ENCODE results near the gene DNAJC18. TPM values are rescaled to one million over a fixed set of nuclear protein-coding genes. Genes with fewer than 3 reads are reported as not detected.

Gene DNAJC18
- total and polyA plus RNA-seq, 4 donors: 2.2 to 10.7 (median 8.7) TPM

DNA sequence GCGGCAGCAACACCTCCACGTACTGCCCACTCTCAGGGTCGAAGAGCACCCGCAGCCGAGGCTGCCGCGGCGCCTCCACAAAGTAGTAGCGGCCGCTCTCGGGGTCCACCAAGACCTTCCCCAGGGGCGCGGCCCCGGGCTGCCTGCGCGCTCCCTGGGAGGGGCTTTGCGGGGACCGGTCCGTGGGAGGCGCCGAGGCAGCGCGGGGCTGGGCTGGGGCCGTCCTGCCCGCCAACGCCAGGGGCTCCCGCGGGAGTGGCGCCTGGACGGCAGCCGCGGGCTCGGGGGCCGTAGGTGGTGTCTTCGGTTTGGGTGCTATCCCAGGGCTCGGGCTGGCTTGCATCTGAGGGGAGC, 47.0 kb downstream of the DNAJC18 start:
- H3K4me3 ChIP-seq: no peak overlapping the region
- no peak overlapping the region for H3K9ac ChIP-seq (ENCODE audit: insufficient read depth in 1 of 2, low read length in 2 of 2)
- WGBS, 2 donors: 12 to 16% methylated on average over 33 to 36 of the region's 36 CpGs
- peaks cover 0 to 2% (median 0%) of the 10 kb centered on the region in 4 donors for H3K9me3 ChIP-seq (ENCODE audit: control insufficient read depth in 4 of 4, insufficient read depth in 3 of 4, low read length in 3 of 4)
- no peaks in the 10 kb centered on the region for H3K36me3 ChIP-seq (ENCODE audit: control insufficient read depth in 4 of 4, insufficient read depth in 4 of 4, low read length in 4 of 4)
- H3K27ac ChIP-seq (ENCODE audit: low read depth in 1 of 2, low read length in 1 of 2): peak overlapping the region in 1 of 2 donors; percentile 57
- ATAC-seq (ENCODE audit: insufficient read depth, low FRiP score): no peak
- H3K27me3 ChIP-seq (ENCODE audit: control insufficient read depth in 3 of 3, insufficient read depth in 3 of 3, low read length in 2 of 3): peaks cover 0 to 27% (median 17%) of the 10 kb centered on the region in 3 donors
- TF ChIP-seq, protein P1, sequence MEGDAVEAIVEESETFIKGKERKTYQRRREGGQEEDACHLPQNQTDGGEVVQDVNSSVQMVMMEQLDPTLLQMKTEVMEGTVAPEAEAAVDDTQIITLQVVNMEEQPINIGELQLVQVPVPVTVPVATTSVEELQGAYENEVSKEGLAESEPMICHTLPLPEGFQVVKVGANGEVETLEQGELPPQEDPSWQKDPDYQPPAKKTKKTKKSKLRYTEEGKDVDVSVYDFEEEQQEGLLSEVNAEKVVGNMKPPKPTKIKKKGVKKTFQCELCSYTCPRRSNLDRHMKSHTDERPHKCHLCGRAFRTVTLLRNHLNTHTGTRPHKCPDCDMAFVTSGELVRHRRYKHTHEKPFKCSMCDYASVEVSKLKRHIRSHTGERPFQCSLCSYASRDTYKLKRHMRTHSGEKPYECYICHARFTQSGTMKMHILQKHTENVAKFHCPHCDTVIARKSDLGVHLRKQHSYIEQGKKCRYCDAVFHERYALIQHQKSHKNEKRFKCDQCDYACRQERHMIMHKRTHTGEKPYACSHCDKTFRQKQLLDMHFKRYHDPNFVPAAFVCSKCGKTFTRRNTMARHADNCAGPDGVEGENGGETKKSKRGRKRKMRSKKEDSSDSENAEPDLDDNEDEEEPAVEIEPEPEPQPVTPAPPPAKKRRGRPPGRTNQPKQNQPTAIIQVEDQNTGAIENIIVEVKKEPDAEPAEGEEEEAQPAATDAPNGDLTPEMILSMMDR (IDR thresholded peaks at IDR 0.05; ENCODE audit: control extremely low read depth, extremely low read depth): no peak
- no peak for DNase-seq
- peaks cover 0 to 31% (median 7%) of the 10 kb centered on the region in 5 donors for H3K4me1 ChIP-seq (ENCODE audit: control insufficient read depth in 5 of 5, insufficient read depth in 5 of 5, low read length in 5 of 5)

DNA sequence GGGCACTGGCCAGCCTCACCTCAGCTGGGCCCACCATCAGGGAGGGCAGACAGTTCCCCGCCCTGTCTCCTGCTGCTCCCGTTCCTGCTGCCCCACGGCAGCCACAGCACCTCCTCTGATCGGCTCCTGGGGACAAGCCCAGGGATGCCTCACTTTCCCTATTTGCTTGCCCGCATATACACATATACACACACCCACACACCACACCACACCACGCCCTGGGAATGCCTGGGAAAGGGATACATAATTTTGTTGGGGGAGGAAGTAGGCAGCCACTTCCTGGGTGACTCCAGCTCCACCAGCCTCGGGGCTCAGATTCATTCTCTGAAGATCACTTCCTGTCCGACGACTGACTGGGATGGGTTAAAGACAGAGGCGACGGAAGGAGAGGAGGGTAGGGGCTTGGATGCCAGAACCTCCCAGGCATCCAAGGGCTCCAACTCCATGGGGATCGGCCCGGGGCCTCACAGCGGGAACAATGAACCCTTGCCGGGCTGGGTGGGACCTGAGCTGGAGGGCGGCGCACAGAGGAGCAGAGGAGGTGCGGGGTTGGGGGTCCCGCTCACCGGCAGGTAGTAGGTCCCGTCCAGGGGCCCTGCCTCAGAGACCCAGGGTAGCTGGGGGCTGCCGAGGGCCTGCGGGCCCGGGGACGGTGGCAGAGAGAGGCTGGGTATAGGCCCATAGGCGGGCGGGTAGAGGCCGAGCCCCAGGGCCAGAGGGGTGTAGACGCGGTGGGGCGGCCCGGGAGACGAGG, 47.6 kb downstream of the DNAJC18 start:
- H3K9ac ChIP-seq (ENCODE audit: insufficient read depth in 1 of 2, low read length in 2 of 2): no peak overlapping the region
- no peak for ATAC-seq (ENCODE audit: insufficient read depth, low FRiP score)

DNA sequence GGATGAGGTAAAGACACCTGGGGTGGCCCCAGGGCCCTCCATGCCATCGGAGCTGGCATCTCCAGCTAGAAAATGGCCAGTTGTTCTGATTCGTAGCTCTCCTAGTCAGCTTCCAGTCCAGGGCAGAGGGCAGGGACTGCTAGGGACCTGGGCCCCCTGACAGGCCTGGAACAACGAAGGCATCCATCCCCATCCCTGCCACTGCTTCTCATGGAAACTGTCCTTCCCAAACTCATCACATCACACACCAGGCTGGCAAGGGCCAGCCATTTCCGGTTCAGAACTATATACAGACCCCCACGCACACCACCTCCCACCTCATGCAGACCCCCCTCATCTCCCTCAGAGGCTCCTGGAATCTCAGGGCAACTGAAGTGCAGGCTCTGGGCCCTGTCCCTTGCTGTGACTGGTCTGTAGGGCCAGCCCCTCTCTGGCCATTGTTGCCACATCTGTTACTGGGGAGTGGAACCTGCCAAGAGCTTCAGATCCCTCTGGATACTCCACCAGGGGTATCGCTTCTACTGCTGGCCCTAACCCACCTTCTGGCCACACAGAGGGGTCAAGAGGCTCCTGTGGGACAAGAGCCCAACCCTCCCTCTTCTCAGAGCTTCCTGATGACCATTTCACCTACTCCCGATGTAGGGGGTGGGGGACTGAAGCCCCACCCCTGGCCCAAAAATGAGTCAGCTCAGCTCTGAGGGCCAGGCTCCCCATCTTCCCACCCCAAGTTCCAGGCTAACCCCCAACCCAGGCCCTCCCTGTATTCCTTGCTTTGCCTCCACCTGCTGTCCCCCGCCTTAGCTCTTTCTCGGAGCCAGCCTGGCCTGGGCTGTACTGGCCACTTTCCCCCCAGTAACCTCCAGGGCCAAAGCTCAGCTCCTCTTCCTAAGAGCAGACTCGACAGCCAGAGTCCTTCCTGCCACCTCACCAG, 48.4 kb downstream of the DNAJC18 start:
- Histone ChIP-seq H3K4me3 (no peak overlapping the region), H3K9ac (ENCODE audit: insufficient read depth in 1 of 2, low read length in 2 of 2) (no peak overlapping the region), H3K27ac (ENCODE audit: low read depth in 1 of 2, low read length in 1 of 2) (peak overlapping the region; percentile 21 to 22), H3K4me1 (ENCODE audit: control insufficient read depth in 5 of 5, insufficient read depth in 5 of 5, low read length in 5 of 5) (peaks cover 0 to 31% (median 7%) of the 10 kb centered on the region in 5 donors), H3K27me3 (ENCODE audit: control insufficient read depth in 3 of 3, insufficient read depth in 3 of 3, low read length in 2 of 3) (peaks cover 0 to 27% (median 17%) of the 10 kb centered on the region in 3 donors), H3K36me3 (ENCODE audit: control insufficient read depth in 4 of 4, insufficient read depth in 4 of 4, low read length in 4 of 4) (no peaks in the 10 kb centered on the region), H3K9me3 (ENCODE audit: control insufficient read depth in 4 of 4, insufficient read depth in 3 of 4, low read length in 3 of 4) (peaks cover 0 to 2% (median 0%) of the 10 kb centered on the region in 4 donors)
- TF ChIP-seq, protein P1 (IDR thresholded peaks at IDR 0.05; ENCODE audit: control extremely low read depth, extremely low read depth): no peak
- ATAC-seq (ENCODE audit: insufficient read depth, low FRiP score) (no peak), DNase-seq (no peak)
- 79 to 80% methylated on average over 10 of the region's 10 CpGs for WGBS, 2 donors

More for the DNA sequence above, 47.6 kb downstream of the DNAJC18 start:
- Histone ChIP-seq H3K9me3 (ENCODE audit: control insufficient read depth in 4 of 4, insufficient read depth in 3 of 4, low read length in 3 of 4) (peaks cover 0 to 2% (median 0%) of the 10 kb centered on the region in 4 donors), H3K36me3 (ENCODE audit: control insufficient read depth in 4 of 4, insufficient read depth in 4 of 4, low read length in 4 of 4) (no peaks in the 10 kb centered on the region), H3K4me3 (no peak overlapping the region), H3K4me1 (ENCODE audit: control insufficient read depth in 5 of 5, insufficient read depth in 5 of 5, low read length in 5 of 5) (peaks cover 0 to 31% (median 7%) of the 10 kb centered on the region in 5 donors), H3K27me3 (ENCODE audit: control insufficient read depth in 3 of 3, insufficient read depth in 3 of 3, low read length in 2 of 3) (peaks cover 0 to 27% (median 17%) of the 10 kb centered on the region in 3 donors), H3K27ac (ENCODE audit: low read depth in 1 of 2, low read length in 1 of 2) (peak overlapping the region in 1 of 2 donors; percentile 57)
- no peak for DNase-seq
- TF ChIP-seq, protein P1 (IDR thresholded peaks at IDR 0.05; ENCODE audit: control extremely low read depth, extremely low read depth): no peak
- 35 to 54% methylated on average over 33 of the region's 33 CpGs for WGBS, 2 donors
